SU-DHL-6 (cell line): ENCODE data around the gene ZNF837.

Experiments
- H2AFZ ChIP-seq: fragments of 200-600 bp; sonication (generic); 2 replicates; pipeline ENCODE4 v1.6.1; 2014; ENCODE audit warnings: low read depth, mild to moderate bottlenecking, moderate library complexity, mixed read lengths, antibody characterized with exemption, low read length; ENCODE audit not compliant: severe bottlenecking
- H3F3A ChIP-seq: fragments of 200-600 bp; shearing (Covaris generic); 2 replicates; pipeline ENCODE4 v1.6.0; 2016; ENCODE audit warnings: antibody characterized with exemption, mild to moderate bottlenecking; ENCODE audit not compliant: insufficient read depth
- H3K27ac ChIP-seq: fragments of 200-600 bp; sonication (generic); 2 replicates; pipeline ENCODE4 v1.5.1; 2016; ENCODE audit warnings: low read depth, mild to moderate bottlenecking, low read length, moderate library complexity, mixed read lengths
- H3K27me3 ChIP-seq: fragments of 200-600 bp; sonication (generic), shearing (Covaris generic); 2 replicates; pipeline ENCODE4 v1.6.0; 2014; ENCODE audit warnings: mild to moderate bottlenecking, low read length
- H3K36me3 ChIP-seq: fragments of 200-600 bp; sonication (generic); 2 replicates; pipeline ENCODE4 v1.6.1; 2014; ENCODE audit warnings: mild to moderate bottlenecking, low read length, mixed read lengths
- H3K4me2 ChIP-seq: fragments of 300-600, 200-600 bp; shearing (Covaris generic), sonication (generic); 2 replicates; pipeline ENCODE4 v1.6.0; 2014; ENCODE audit warnings: low read length, low read depth, mild to moderate bottlenecking; ENCODE audit not compliant: poor library complexity, severe bottlenecking
- H3K4me3 ChIP-seq: fragments of 200-600 bp; sonication (generic); 2 replicates; pipeline ENCODE4 v1.5.1; 2014; ENCODE audit warnings: antibody characterized with exemption, low read length, mild to moderate bottlenecking, mixed read lengths; ENCODE audit not compliant: insufficient read depth, poor library complexity, severe bottlenecking
- H3K79me2 ChIP-seq: fragments of 200-600 bp; sonication (generic); 2 replicates; pipeline ENCODE4 v1.6.1; 2014; ENCODE audit warnings: mild to moderate bottlenecking, low read length, moderate library complexity; ENCODE audit not compliant: insufficient read depth
- H3K9ac ChIP-seq: fragments of 200-600 bp; sonication (generic); 2 replicates; pipeline ENCODE4 v1.7.0; 2014; ENCODE audit warnings: mild to moderate bottlenecking, low read length
- H3K9me2 ChIP-seq: fragments of 200-600 bp; sonication (generic); replicated peaks from 2 replicates; pipeline ENCODE4 v1.6.1; 2014; ENCODE audit warnings: low read length; ENCODE audit not compliant: insufficient read depth
- H3K9me3 ChIP-seq: fragments of 200-600 bp; sonication (generic); 2 replicates; pipeline ENCODE4 v1.6.1; 2014; ENCODE audit warnings: low read length, mixed read lengths; ENCODE audit not compliant: insufficient read depth
- H4K20me1 ChIP-seq: fragments of 200-600 bp; sonication (generic); 2 replicates; pipeline ENCODE4 v1.6.1; 2014; ENCODE audit warnings: low read depth, mild to moderate bottlenecking, antibody characterized with exemption, low read length, moderate library complexity, mixed read lengths
- EZH2phosphoT487 ChIP-seq: fragments of 200-600 bp; sonication (generic), shearing (Covaris generic); conservative IDR thresholded peaks from 2 replicates; pipeline ENCODE4 v1.6.1; 2018; ENCODE audit warnings: mild to moderate bottlenecking, antibody characterized with exemption, low read length, moderate library complexity, mixed read lengths
- TF ChIP-seq, protein P1 (sequence below): fragments of 200-600 bp; sonication (generic); IDR thresholded peaks from one replicate; pipeline ENCODE4 v1.5.1; 2017; ENCODE audit warnings: antibody characterized with exemption, mild to moderate bottlenecking, low read length, moderate library complexity; ENCODE audit not compliant: insufficient read depth, poor library complexity, severe bottlenecking

The ZNF837 gene

DNA sequence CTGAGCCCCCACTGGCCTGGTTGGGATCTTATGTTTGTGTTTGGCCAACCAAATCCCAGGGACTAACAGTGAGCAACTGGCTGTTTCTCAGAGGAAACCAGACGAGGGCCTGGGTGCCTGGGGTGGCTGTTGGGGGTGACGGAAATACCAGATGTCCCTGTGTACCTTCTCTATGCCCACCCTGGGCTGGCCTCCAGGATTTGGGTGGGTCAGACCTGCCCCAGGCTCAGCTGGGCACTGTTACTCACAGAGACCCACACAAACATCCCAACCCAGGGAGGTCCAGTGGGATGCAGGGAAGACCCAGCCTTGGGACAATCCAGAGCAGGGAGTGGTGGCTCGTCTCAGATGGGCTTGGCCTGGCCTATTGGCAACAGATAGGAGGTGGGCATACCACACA, 45.2 kb downstream of the ZNF837 start:
- TF ChIP-seq EZH2phosphoT487, result no peak
- TF ChIP-seq, protein P1, sequence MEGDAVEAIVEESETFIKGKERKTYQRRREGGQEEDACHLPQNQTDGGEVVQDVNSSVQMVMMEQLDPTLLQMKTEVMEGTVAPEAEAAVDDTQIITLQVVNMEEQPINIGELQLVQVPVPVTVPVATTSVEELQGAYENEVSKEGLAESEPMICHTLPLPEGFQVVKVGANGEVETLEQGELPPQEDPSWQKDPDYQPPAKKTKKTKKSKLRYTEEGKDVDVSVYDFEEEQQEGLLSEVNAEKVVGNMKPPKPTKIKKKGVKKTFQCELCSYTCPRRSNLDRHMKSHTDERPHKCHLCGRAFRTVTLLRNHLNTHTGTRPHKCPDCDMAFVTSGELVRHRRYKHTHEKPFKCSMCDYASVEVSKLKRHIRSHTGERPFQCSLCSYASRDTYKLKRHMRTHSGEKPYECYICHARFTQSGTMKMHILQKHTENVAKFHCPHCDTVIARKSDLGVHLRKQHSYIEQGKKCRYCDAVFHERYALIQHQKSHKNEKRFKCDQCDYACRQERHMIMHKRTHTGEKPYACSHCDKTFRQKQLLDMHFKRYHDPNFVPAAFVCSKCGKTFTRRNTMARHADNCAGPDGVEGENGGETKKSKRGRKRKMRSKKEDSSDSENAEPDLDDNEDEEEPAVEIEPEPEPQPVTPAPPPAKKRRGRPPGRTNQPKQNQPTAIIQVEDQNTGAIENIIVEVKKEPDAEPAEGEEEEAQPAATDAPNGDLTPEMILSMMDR, result no peak
- Histone ChIP-seq H3K27ac (no peak overlapping the region), H3K79me2 (0 out of 2 replicates have a peak, but pooled peaks cover 4% of the 10 kb centered on the region), H4K20me1 (no peaks in the 10 kb centered on the region), H3K9me2 (no peaks in the 10 kb centered on the region), H3F3A (no peaks in the 10 kb centered on the region), H3K27me3 (no peaks in the 10 kb centered on the region), H3K4me2 (no peak overlapping the region), H2AFZ (no peak overlapping the region), H3K36me3 (no peaks in the 10 kb centered on the region), H3K9me3 (no peaks in the 10 kb centered on the region), H3K4me3 (no peak overlapping the region), H3K9ac (no peak overlapping the region)

DNA sequence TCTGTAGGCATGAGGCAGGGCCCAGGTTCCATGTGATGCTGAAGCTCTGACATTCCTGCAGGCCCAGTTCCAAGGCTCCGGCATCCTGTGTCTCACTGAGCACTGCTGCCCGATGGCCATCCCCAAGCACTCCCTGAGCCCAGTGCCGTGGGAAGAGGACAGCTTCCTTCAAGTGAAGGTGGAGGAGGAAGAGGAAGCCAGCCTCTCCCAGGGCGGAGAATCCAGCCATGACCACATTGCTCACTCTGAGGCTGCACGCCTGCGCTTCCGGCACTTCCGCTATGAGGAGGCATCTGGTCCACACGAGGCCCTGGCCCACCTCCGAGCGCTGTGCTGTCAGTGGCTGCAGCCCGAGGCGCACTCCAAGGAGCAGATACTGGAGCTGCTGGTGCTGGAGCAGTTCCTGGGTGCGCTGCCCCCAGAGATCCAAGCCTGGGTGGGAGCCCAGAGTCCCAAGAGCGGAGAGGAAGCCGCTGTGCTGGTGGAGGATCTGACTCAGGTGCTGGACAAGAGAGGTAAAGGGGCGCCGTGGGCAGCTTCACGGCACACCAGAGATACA, 46.1 kb downstream of the ZNF837 start:
- no peak overlapping the region for H3K27ac ChIP-seq
- no peak overlapping the region for H2AFZ ChIP-seq
- H3K4me3 ChIP-seq, result no peak overlapping the region
- no peaks in the 10 kb centered on the region for H3F3A ChIP-seq
- H3K4me2 ChIP-seq, result no peak overlapping the region
- H3K9me2 ChIP-seq, result no peaks in the 10 kb centered on the region
- no peak for TF ChIP-seq EZH2phosphoT487
- TF ChIP-seq, protein P1, result no peak
- no peaks in the 10 kb centered on the region for H3K9me3 ChIP-seq
- H3K27me3 ChIP-seq, result no peaks in the 10 kb centered on the region
- no peak overlapping the region for H3K9ac ChIP-seq
- H3K36me3 ChIP-seq, result no peaks in the 10 kb centered on the region
- no peaks in the 10 kb centered on the region for H4K20me1 ChIP-seq
- 0 out of 2 replicates have a peak, but pooled peaks cover 4% of the 10 kb centered on the region for H3K79me2 ChIP-seq

DNA sequence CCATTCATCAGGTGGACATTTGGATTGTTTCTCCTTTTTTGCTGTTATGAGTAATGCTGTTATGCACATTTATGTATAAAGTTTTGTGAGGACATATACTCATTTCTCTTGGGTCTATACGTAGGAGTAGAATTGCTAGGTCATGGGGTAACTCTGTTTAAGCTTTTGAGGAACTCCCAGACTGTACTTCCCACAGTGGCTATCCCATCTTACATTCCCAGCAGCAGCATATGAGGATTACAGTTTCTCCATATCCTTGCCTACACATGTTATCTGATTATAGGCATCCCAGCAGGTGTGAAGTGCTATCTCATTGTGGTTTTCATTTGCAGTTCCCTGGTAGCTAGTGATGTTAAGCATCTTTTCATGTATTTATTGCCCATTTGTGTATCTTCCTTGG, 48.1 kb downstream of the ZNF837 start:
- Histone ChIP-seq H3K79me2 (peaks cover 10% of the 10 kb centered on the region; the same call in 1 of the 2 replicates), H3K9me3 (no peaks in the 10 kb centered on the region), H3K9me2 (no peaks in the 10 kb centered on the region), H4K20me1 (no peaks in the 10 kb centered on the region), H3F3A (no peaks in the 10 kb centered on the region), H3K9ac (no peak overlapping the region), H3K27me3 (no peaks in the 10 kb centered on the region), H3K4me3 (no peak overlapping the region), H3K27ac (no peak overlapping the region), H3K36me3 (no peaks in the 10 kb centered on the region), H2AFZ (no peak overlapping the region), H3K4me2 (no peak overlapping the region)
- TF ChIP-seq, protein P1, result no peak
- TF ChIP-seq EZH2phosphoT487, result no peak
